B cell (primary cell): ENCODE data around the gene CD19. TPM values are rescaled to one million over a fixed set of nuclear protein-coding genes. Genes with fewer than 3 reads are reported as not detected.

Source experiments
- ATAC-seq: fragments of 200-7000 bp; cut with Tn5 transposase; one replicate; pipeline ENCODE4 v1.10.0; 2021; ENCODE audit warnings: low read depth, mild to moderate bottlenecking, moderate number of reproducible peaks, moderate library complexity
- CTCF ChIA-PET: fragments of 350-600 bp; sonication (Branson Sonifier 250); formaldehyde crosslinking; loops from one replicate; lab custom pipeline; 2021; ENCODE audit warnings: antibody characterized with exemption, inconsistent platforms; lab: Charles Lee
- POLR2A ChIA-PET: fragments of 350-600 bp; sonication (Branson Sonifier 250); formaldehyde crosslinking; loops from one replicate; lab custom pipeline; 2021; ENCODE audit warnings: antibody characterized with exemption; lab: Charles Lee
- DNase-seq: peaks from one replicate; pipeline ENCODE4 v3.0.0; 2013
- H2AFZ ChIP-seq: 2 replicates; pipeline ENCODE4 v1.6.1; 2012; ENCODE audit warnings: mild to moderate bottlenecking, low read depth, low read length; ENCODE audit not compliant: insufficient read depth, poor library complexity, severe bottlenecking
- H3K27ac ChIP-seq, 2 donors: 1 replicate in 1 of 2; 2 replicates in 1 of 2; pipeline ENCODE4 v1.5.1; 2012 to 2013; ENCODE audit warnings: low read length in 2 of 2, mild to moderate bottlenecking in 2 of 2, moderate library complexity in 1 of 2
- H3K27me3 ChIP-seq, 4 experiments: fragments of 200-600 bp in 1 of 4; sonication (generic) in 1 of 4; replicated peaks in 1 of 4; 1 replicate in 2 of 4; 2 replicates in 2 of 4; pipeline versions ENCODE4 v1.6.1 to v1.7.0; 2013 to 2016; ENCODE audit warnings: low read length in 3 of 4, mild to moderate bottlenecking in 2 of 4, mixed read lengths in 1 of 4, moderate library complexity in 1 of 4; ENCODE audit not compliant: insufficient read depth in 4 of 4, control insufficient read depth in 3 of 4; ENCODE audit errors: control extremely low read depth in 1 of 4
- H3K36me3 ChIP-seq, 2 experiments: replicated peaks in 1 of 2; 1 replicate in 1 of 2; 2 replicates in 1 of 2; pipeline versions ENCODE4 v1.6.1 to v1.7.1; 2013; ENCODE audit warnings: low read length in 1 of 2; ENCODE audit not compliant: insufficient read depth in 2 of 2, control insufficient read depth in 1 of 2; ENCODE audit errors: control extremely low read depth in 1 of 2, extremely low read depth in 1 of 2
- H3K4me1 ChIP-seq, 2 donors: fragments of 200-600 bp in 1 of 2; sonication (generic) in 1 of 2; 1 replicate in 1 of 2; 2 replicates in 1 of 2; pipeline versions ENCODE4 v1.5.1 to v1.6.1; 2013 to 2017; ENCODE audit warnings: low read length in 2 of 2; ENCODE audit not compliant: control insufficient read depth in 2 of 2, insufficient read depth in 2 of 2
- H3K4me2 ChIP-seq: replicated peaks from 2 replicates; pipeline ENCODE3; 2012; ENCODE audit warnings: mild to moderate bottlenecking, low read depth, low read length; ENCODE audit not compliant: poor library complexity, severe bottlenecking
- H3K4me3 ChIP-seq, 5 experiments: fragments of 200-600 bp in 1 of 5; sonication (generic) in 1 of 5; 1 replicate in 3 of 5; 2 replicates in 2 of 5; pipeline versions ENCODE4 v1.5.1 to v1.7.0; 2011 to 2016; ENCODE audit warnings: low read length in 4 of 5, mild to moderate bottlenecking in 4 of 5, low read depth in 2 of 5, control low read depth in 1 of 5, moderate library complexity in 1 of 5; ENCODE audit not compliant: insufficient read depth in 1 of 5; ENCODE audit errors: control extremely low read depth in 1 of 5, extremely low read depth in 1 of 5
- H3K79me2 ChIP-seq: fragments of 200-600 bp; sonication (generic); one replicate; pipeline ENCODE4 v1.6.0; 2016; ENCODE audit warnings: low read length; ENCODE audit not compliant: control insufficient read depth, insufficient read depth
- H3K9ac ChIP-seq: fragments of 200-600 bp; sonication (generic); 2 replicates; pipeline ENCODE4 v1.6.1; 2017; ENCODE audit warnings: mild to moderate bottlenecking, low read length, moderate library complexity
- H3K9me3 ChIP-seq, 3 donors: one replicate each; pipeline versions ENCODE4 v1.6.1 to v1.7.1; 2013; ENCODE audit warnings: low read length in 2 of 3; ENCODE audit not compliant: control insufficient read depth in 2 of 3, insufficient read depth in 1 of 3; ENCODE audit errors: control extremely low read depth in 1 of 3
- H4K20me1 ChIP-seq: 2 replicates; pipeline ENCODE4 v1.6.0; 2012; ENCODE audit warnings: mild to moderate bottlenecking, low read length; ENCODE audit not compliant: insufficient read depth, control insufficient read depth, poor library complexity, severe bottlenecking
- H3K27ac Mint-ChIP-seq: one replicate; pipeline ENCODE4 v1.8.0; 2021; ENCODE audit warnings: mixed read lengths
- H3K27me3 Mint-ChIP-seq: one replicate; pipeline ENCODE4 v1.8.0; 2021; ENCODE audit warnings: mixed read lengths
- H3K4me1 Mint-ChIP-seq: one replicate; pipeline ENCODE4 v1.8.0; 2021; ENCODE audit warnings: mixed read lengths
- H3K4me3 Mint-ChIP-seq: one replicate; pipeline ENCODE4 v1.8.0; 2021; ENCODE audit warnings: mixed read lengths
- H3K9me3 Mint-ChIP-seq: one replicate; pipeline ENCODE4 v1.8.0; 2022; ENCODE audit warnings: mixed read lengths; ENCODE audit not compliant: insufficient read depth
- CTCF ChIP-seq: fragments of 200-600 bp; IDR thresholded peaks from one replicate; pipeline ENCODE4 v1.8.0; 2022; ENCODE audit warnings: antibody characterized with exemption, mild to moderate bottlenecking
- EZH2 ChIP-seq: IDR thresholded peaks from 2 replicates; pipeline ENCODE4 v1.6.1; 2012; ENCODE audit warnings: borderline replicate concordance, low read depth, mild to moderate bottlenecking, moderate library complexity, low read length; ENCODE audit not compliant: insufficient read depth, poor library complexity, severe bottlenecking
- WGBS: methylation state at CpG from one replicate; pipeline ENCODE4 v1.1.5; 2013; ENCODE audit warnings: missing lambda C conversion rate; ENCODE audit not compliant: insufficient coverage; 5-methylcytosine and 5-hydroxymethylcytosine counted together
- intact Hi-C: fragments of 100-400 bp; cut with micrococcal nuclease; formaldehyde crosslinking; loops from one replicate; pipeline ENCODE4 v1.10.0; 2022
- polyA plus RNA-seq: library from polyadenylated mRNA; depleted of rRNA; stranded (reverse); fragments of >200 nt; gene quantifications from 2 replicates; pipeline ENCODE4 v1.2.3, GENCODE V29; 2012
- total RNA-seq, 2 donors: library from RNA; stranded (reverse); fragments of 120-200 nt in 1 of 2; gene quantifications; 1 replicate in 1 of 2; 2 replicates in 1 of 2; pipeline versions ENCODE4 v1.2.3 to v1.2.4, GENCODE V29; 2013 to 2022

Gene CD19
- total and polyA plus RNA-seq, 2 donors (not counting 1 experiment from before 2014, with no cell fraction given), result 306 to 478 TPM

- no peaks in the 10 kb centered on the region for H3K9me3 Mint-ChIP-seq
- H3K4me3 ChIP-seq, result no peak overlapping the region
- intact Hi-C loops, result no loop called here
- 100% methylated on average over 3 of the region's 6 CpGs for WGBS
- H3K27me3 ChIP-seq, result no peaks in the 10 kb centered on the region
- H3K4me2 ChIP-seq, result no peak overlapping the region
- no peak overlapping the region for H2AFZ ChIP-seq
- H3K4me1 ChIP-seq, result no peaks in the 10 kb centered on the region
- no peak overlapping the region for H3K27ac ChIP-seq
- H4K20me1 ChIP-seq, result peaks cover 16% of the 10 kb centered on the region
- CTCF ChIA-PET, result interaction anchor here (1.2 kb wide), 1 partner anchor 15 kb away, joined by 5 read pairs; the partner anchor contains the start of gene SPNS1
- H3K27ac Mint-ChIP-seq, result no peak overlapping the region
- H3K4me3 Mint-ChIP-seq, result no peak overlapping the region
- DNase-seq (no peak), ATAC-seq (no peak)
- peaks cover 34% of the 10 kb centered on the region for H3K79me2 ChIP-seq
- no peak overlapping the region for H3K9ac ChIP-seq
- no peaks in the 10 kb centered on the region for H3K9me3 ChIP-seq
- no peaks in the 10 kb centered on the region for H3K27me3 Mint-ChIP-seq
- H3K36me3 ChIP-seq, result peaks cover 0 to 70% of the 10 kb centered on the region in 2 experiments
- TF ChIP-seq CTCF (no peak), EZH2 (no peak)
- H3K4me1 Mint-ChIP-seq, result peaks cover 1% of the 10 kb centered on the region
- POLR2A ChIA-PET, result no interaction called here
Measured at GRCh38 chr16:28958836-28959235, 27.1 kb downstream of the CD19 start.

- CTCF ChIA-PET, result no interaction called here
- Histone ChIP-seq H3K36me3 (peaks cover 5 to 43% of the 10 kb centered on the region in 2 experiments), H2AFZ (no peak overlapping the region), H3K27ac (no peak overlapping the region), H3K4me2 (no peak overlapping the region), H4K20me1 (no peaks in the 10 kb centered on the region), H3K4me3 (no peak overlapping the region), H3K9ac (no peak overlapping the region), H3K27me3 (no peaks in the 10 kb centered on the region), H3K9me3 (no peaks in the 10 kb centered on the region), H3K79me2 (peaks cover 7% of the 10 kb centered on the region), H3K4me1 (no peaks in the 10 kb centered on the region)
- Mint-ChIP-seq H3K27me3 (no peaks in the 10 kb centered on the region), H3K27ac (no peak overlapping the region), H3K4me3 (no peak overlapping the region), H3K4me1 (no peaks in the 10 kb centered on the region), H3K9me3 (no peaks in the 10 kb centered on the region)
- TF ChIP-seq EZH2 (no peak), CTCF (no peak)
- intact Hi-C loops, result no loop called here
- DNase-seq (no peak), ATAC-seq (no peak)
- POLR2A ChIA-PET, result no interaction called here
- WGBS, result 92% methylated on average over 1 of the region's 3 CpGs
Measured at GRCh38 chr16:28964072-28964471, 32.3 kb downstream of the CD19 start.
